Measurements from ENCODE around the gene ZBTB7C. TPM values are rescaled to one million over a fixed set of nuclear protein-coding genes. Genes with fewer than 3 reads are reported as not detected.

ZBTB7C gene
- total RNA-seq, 1 donor from 2014 or later: 1.1 TPM

GRCh38 chr18:48111587-48111986, 297.6 kb downstream of the ZBTB7C start:
- DNase-seq (ENCODE audit: low read depth): no peak
- Histone ChIP-seq H3K36me3 (ENCODE audit: control insufficient read depth, insufficient read depth, low read length) (no peaks in the 10 kb centered on the region), H3K27me3 (ENCODE audit: control insufficient read depth, insufficient read depth, low read length) (peaks cover 15% of the 10 kb centered on the region), H3K4me3 (ENCODE audit: low read depth, low read length) (no peak overlapping the region)
- TF ChIP-seq, protein P1, sequence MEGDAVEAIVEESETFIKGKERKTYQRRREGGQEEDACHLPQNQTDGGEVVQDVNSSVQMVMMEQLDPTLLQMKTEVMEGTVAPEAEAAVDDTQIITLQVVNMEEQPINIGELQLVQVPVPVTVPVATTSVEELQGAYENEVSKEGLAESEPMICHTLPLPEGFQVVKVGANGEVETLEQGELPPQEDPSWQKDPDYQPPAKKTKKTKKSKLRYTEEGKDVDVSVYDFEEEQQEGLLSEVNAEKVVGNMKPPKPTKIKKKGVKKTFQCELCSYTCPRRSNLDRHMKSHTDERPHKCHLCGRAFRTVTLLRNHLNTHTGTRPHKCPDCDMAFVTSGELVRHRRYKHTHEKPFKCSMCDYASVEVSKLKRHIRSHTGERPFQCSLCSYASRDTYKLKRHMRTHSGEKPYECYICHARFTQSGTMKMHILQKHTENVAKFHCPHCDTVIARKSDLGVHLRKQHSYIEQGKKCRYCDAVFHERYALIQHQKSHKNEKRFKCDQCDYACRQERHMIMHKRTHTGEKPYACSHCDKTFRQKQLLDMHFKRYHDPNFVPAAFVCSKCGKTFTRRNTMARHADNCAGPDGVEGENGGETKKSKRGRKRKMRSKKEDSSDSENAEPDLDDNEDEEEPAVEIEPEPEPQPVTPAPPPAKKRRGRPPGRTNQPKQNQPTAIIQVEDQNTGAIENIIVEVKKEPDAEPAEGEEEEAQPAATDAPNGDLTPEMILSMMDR (IDR thresholded peaks at IDR 0.05; ENCODE audit: insufficient read depth, low read length, poor library complexity, severe bottlenecking): no peak

- Histone ChIP-seq H3K36me3 (ENCODE audit: control insufficient read depth, insufficient read depth, low read length) (no peaks in the 10 kb centered on the region), H3K27me3 (ENCODE audit: control insufficient read depth, insufficient read depth, low read length) (peaks cover 18% of the 10 kb centered on the region), H3K4me3 (ENCODE audit: low read depth, low read length) (no peak overlapping the region)
- TF ChIP-seq, protein P1 (IDR thresholded peaks at IDR 0.05; ENCODE audit: insufficient read depth, low read length, poor library complexity, severe bottlenecking): no peak
- DNase-seq (ENCODE audit: low read depth): no peak
Measured at GRCh38 chr18:48110797-48111196, 298.4 kb downstream of the ZBTB7C start.

DNA sequence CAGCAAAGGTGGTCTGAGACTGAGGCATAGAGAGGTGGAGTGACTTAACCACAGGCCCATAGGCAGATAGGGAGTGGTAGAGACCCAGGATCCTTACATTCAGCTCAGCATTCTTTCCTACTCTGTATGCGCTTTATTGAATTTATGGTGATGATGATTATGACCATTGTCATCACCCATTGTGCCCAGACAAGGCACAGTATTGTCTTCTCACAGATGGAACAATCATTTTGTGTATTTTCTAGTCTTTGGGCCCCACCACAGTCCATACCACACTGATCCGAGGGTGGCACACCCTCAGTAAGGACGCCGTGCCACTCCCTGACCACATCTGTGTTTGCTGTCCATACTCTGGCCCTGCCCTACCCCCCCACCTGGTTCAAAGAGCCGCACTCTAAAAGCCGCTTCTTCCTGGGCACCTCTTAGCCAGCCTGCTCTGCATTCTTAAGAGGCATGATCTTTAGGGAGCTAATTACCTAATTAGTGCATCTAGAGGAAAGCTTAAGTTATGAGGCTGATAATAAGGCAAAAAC, 299.2 kb downstream of the ZBTB7C start:
- peaks cover 18% of the 10 kb centered on the region for H3K27me3 ChIP-seq (ENCODE audit: control insufficient read depth, insufficient read depth, low read length)
- no peak for DNase-seq (ENCODE audit: low read depth)
- H3K4me3 ChIP-seq (ENCODE audit: low read depth, low read length): no peak overlapping the region
- TF ChIP-seq, protein P1 (IDR thresholded peaks at IDR 0.05; ENCODE audit: insufficient read depth, low read length, poor library complexity, severe bottlenecking): no peak
- H3K36me3 ChIP-seq (ENCODE audit: control insufficient read depth, insufficient read depth, low read length): no peaks in the 10 kb centered on the region

DNA sequence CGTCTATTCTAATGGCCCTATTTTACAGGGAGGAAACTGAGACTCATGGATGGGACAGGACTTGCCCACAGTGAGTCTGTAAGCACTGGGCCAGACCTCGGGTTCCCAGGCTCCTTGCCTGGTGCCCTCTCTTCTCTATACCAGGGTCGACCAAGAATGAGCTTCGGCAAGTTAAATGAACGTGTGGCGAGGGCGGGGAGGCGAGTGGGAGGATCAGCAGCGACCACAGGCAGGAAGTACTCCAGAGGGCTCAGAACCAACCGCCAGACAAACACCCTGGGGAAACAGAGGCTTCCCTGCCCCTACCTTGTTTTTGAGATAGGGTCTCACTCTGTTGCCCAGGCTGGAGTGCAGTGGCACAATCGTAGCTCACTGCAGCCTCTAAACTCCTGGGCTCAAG, 301.0 kb downstream of the ZBTB7C start:
- H3K27me3 ChIP-seq (ENCODE audit: control insufficient read depth, insufficient read depth, low read length): peaks cover 21% of the 10 kb centered on the region
- no peak overlapping the region for H3K4me3 ChIP-seq (ENCODE audit: low read depth, low read length)
- DNase-seq (ENCODE audit: low read depth): no peak
- TF ChIP-seq, protein P1 (IDR thresholded peaks at IDR 0.05; ENCODE audit: insufficient read depth, low read length, poor library complexity, severe bottlenecking): no peak
- no peaks in the 10 kb centered on the region for H3K36me3 ChIP-seq (ENCODE audit: control insufficient read depth, insufficient read depth, low read length)

DNA sequence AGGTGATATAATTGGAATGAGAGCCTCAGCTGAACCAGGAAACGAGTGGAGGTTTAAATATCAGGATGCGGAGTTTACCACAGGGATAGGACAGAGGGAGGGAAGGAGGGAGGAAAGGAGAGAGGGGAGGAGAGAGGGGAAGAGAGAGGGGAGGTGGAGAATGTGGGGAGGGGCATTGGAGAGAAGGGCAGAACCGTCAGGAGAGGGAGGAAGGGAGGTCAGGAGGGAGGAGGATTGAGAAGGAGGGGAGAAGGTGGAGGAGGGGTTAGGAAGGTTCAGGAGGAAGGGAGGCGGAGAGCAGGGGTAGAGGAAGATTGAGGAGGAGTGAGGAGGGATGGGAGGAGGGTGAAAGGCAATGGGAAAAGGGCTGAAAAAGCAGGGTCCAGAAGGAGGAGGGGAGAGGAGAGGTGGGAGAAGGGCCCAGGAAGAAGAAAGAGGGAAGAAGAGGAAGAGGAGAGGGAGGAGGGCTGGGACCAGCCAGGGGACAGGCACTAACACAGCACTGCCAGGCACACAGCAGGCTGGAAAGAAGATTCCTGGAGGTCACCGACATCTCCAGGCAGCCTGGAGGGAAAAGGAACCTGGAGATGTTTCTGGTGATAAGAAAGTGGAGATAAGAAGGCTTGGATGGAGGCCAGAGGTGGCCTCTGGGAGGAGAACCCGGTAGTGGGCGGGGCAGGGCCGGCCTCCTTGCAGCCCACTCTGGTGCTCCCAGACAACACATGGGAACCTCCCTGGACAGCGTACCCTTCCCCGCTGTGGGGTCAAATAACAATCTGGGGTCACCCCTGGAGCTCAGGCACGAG, 302.0 kb downstream of the ZBTB7C start:
- Histone ChIP-seq H3K27me3 (ENCODE audit: control insufficient read depth, insufficient read depth, low read length) (peaks cover 21% of the 10 kb centered on the region), H3K36me3 (ENCODE audit: control insufficient read depth, insufficient read depth, low read length) (no peaks in the 10 kb centered on the region), H3K4me3 (ENCODE audit: low read depth, low read length) (no peak overlapping the region)
- TF ChIP-seq, protein P1 (IDR thresholded peaks at IDR 0.05; ENCODE audit: insufficient read depth, low read length, poor library complexity, severe bottlenecking): no peak
- no peak for DNase-seq (ENCODE audit: low read depth)

Data from kidney epithelial cell (primary cell).